Stomach (tissue), 4 donors: ENCODE measurements around the gene ATP1B4.

ENCODE experiments used
- POLR2A ChIP-seq, 4 donors: fragments of 450-650 bp; IDR thresholded peaks; one replicate each; pipeline ENCODE4 v1.6.1; 2016; ENCODE audit warnings: antibody characterized with exemption in 4 of 4, control low read depth in 2 of 4, mild to moderate bottlenecking in 1 of 4, moderate library complexity in 1 of 4
- POLR2AphosphoS5 ChIP-seq, 3 donors: sonication (generic); formaldehyde crosslinking; IDR thresholded peaks; one replicate each; pipeline ENCODE4 v1.6.1; 2016; ENCODE audit warnings: antibody characterized with exemption in 3 of 3
- TF ChIP-seq, protein P1 (sequence below), 7 experiments: fragments of 450-650 bp in 4 of 7; fragments of 200-600 bp in 3 of 7; sonication (generic) in 3 of 7; IDR thresholded peaks; one replicate each; pipeline ENCODE4 v1.5.1; 2016 to 2019; ENCODE audit warnings: antibody characterized with exemption in 7 of 7, control low read depth in 2 of 7, mild to moderate bottlenecking in 1 of 7

DNA sequence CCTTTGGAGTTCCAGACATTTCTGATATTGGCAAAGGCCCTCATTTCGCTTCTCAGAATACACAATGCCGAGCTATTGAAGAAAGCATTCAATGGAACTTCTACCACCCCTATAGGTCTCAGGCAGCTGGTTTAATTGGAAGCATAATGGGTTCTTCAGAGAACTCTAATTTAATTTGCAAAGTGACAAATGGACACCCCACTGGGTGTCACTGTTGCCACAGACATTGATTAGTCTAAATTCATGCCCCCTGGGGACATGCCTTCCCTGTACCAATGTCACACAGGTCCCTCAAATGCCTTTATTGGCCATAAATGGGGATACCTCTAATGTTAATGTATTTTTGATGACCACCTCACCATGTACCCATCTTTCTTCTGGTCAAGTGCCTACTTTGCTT, 27.7 kb upstream of the ATP1B4 start:
- no peak for TF ChIP-seq POLR2AphosphoS5 (IDR thresholded peaks at IDR 0.05)
- TF ChIP-seq, protein P1, sequence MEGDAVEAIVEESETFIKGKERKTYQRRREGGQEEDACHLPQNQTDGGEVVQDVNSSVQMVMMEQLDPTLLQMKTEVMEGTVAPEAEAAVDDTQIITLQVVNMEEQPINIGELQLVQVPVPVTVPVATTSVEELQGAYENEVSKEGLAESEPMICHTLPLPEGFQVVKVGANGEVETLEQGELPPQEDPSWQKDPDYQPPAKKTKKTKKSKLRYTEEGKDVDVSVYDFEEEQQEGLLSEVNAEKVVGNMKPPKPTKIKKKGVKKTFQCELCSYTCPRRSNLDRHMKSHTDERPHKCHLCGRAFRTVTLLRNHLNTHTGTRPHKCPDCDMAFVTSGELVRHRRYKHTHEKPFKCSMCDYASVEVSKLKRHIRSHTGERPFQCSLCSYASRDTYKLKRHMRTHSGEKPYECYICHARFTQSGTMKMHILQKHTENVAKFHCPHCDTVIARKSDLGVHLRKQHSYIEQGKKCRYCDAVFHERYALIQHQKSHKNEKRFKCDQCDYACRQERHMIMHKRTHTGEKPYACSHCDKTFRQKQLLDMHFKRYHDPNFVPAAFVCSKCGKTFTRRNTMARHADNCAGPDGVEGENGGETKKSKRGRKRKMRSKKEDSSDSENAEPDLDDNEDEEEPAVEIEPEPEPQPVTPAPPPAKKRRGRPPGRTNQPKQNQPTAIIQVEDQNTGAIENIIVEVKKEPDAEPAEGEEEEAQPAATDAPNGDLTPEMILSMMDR (IDR thresholded peaks at IDR 0.05): no peak
- no peak for TF ChIP-seq POLR2A (IDR thresholded peaks at IDR 0.05)
